Measurements from ENCODE around the gene AP1B1.

DNA sequence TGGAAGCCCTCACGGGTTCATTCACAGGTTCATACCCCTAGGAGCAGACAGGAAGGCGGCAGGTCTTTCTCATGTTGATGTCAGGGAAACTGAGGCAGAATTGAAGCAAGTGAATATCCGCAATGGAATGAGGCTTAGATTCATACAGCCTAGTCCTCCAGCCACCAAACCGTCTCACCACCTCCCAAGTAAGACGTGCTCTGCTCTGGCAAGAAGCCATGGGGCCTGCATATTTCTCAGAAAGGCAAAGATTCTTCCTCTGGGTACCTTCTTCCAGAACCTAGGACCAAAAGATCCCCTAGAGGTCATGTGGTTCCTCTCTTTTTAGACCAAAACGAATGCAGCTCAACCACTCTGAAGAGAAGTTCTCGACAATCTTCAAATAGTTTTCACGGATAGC, 1.7 kb downstream of the AP1B1 start:
- no peak for TF ChIP-seq POLR2AphosphoS5 (IDR thresholded peaks at IDR 0.05)
- TF ChIP-seq, protein P1, sequence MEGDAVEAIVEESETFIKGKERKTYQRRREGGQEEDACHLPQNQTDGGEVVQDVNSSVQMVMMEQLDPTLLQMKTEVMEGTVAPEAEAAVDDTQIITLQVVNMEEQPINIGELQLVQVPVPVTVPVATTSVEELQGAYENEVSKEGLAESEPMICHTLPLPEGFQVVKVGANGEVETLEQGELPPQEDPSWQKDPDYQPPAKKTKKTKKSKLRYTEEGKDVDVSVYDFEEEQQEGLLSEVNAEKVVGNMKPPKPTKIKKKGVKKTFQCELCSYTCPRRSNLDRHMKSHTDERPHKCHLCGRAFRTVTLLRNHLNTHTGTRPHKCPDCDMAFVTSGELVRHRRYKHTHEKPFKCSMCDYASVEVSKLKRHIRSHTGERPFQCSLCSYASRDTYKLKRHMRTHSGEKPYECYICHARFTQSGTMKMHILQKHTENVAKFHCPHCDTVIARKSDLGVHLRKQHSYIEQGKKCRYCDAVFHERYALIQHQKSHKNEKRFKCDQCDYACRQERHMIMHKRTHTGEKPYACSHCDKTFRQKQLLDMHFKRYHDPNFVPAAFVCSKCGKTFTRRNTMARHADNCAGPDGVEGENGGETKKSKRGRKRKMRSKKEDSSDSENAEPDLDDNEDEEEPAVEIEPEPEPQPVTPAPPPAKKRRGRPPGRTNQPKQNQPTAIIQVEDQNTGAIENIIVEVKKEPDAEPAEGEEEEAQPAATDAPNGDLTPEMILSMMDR (IDR thresholded peaks at IDR 0.05): no peak
- TF ChIP-seq EP300 (IDR thresholded peaks at IDR 0.05): no peak
- TF ChIP-seq POLR2A (IDR thresholded peaks at IDR 0.05): no peak
